LHCN-M2 (cell line): ENCODE results near the gene TRAF3IP1. TPM values are rescaled to one million over a fixed set of nuclear protein-coding genes. Genes with fewer than 3 reads are reported as not detected.

Experiments used
- DNase-seq: peaks from one replicate; pipeline ENCODE4 v3.0.0-alpha.2; 2012; ENCODE audit warnings: low read depth
- total RNA-seq: library from RNA; depleted of rRNA; stranded (reverse); fragments of >200 nt; gene quantifications from 2 replicates; pipeline ENCODE4 v1.2.3, GENCODE V29; 2014

Gene TRAF3IP1
- total RNA-seq, 1 experiment from 2014 or later: 8.5 TPM

- peak; percentile 83 for DNase-seq
These were observed 32.3 kb upstream of the TRAF3IP1 start, which contains the start of gene PER2 for GRCh38 chr2:238287737-238288649. PER2 (minus strand) TSS chr2:238288610; CDS start chr2:238277936, 10,674 bp downstream.

GRCh38 chr2:238288650-238289573 is 31.4 kb upstream of the TRAF3IP1 start:
- DNase-seq: peak; percentile 98

GRCh38 chr2:238289574-238289973 is 30.7 kb upstream of the TRAF3IP1 start:
- DNase-seq: no peak

GRCh38 chr2:238290091-238290509 is 30.2 kb upstream of the TRAF3IP1 start:
- DNase-seq: no peak

- no peak for DNase-seq
These were observed 29.4 kb upstream of the TRAF3IP1 start for GRCh38 chr2:238290715-238291549.

- DNase-seq: no peak
These were observed 28.6 kb upstream of the TRAF3IP1 start for GRCh38 chr2:238291550-238292281.

- no peak for DNase-seq
These were observed 26.3 kb upstream of the TRAF3IP1 start for GRCh38 chr2:238294046-238294392.

GRCh38 chr2:238294393-238295143 is 25.8 kb upstream of the TRAF3IP1 start:
- DNase-seq: no peak

- DNase-seq: no peak
These were observed 24.9 kb upstream of the TRAF3IP1 start for GRCh38 chr2:238295144-238296112.

- no peak for DNase-seq
These were observed 23.5 kb upstream of the TRAF3IP1 start for GRCh38 chr2:238296638-238297457.

GRCh38 chr2:238299803-238300202 is 20.5 kb upstream of the TRAF3IP1 start:
- no peak for DNase-seq

- DNase-seq: no peak
These were observed 18.2 kb upstream of the TRAF3IP1 start for GRCh38 chr2:238302087-238302486.

GRCh38 chr2:238302751-238303150 is 17.6 kb upstream of the TRAF3IP1 start:
- no peak for DNase-seq

GRCh38 chr2:238304116-238304515 is 16.2 kb upstream of the TRAF3IP1 start:
- no peak for DNase-seq

- DNase-seq: no peak
These were observed 15.0 kb upstream of the TRAF3IP1 start for GRCh38 chr2:238305092-238305862.

- DNase-seq: no peak
These were observed 14.2 kb upstream of the TRAF3IP1 start for GRCh38 chr2:238305965-238306671.
